Gastroesophageal sphincter (tissue), 3 donors: ENCODE results near the gene SERPINA7.

Experiments
- EP300 ChIP-seq: sonication (generic); formaldehyde crosslinking; IDR thresholded peaks from one replicate; pipeline ENCODE4 v1.6.1; 2017; ENCODE audit warnings: antibody characterized with exemption, mild to moderate bottlenecking
- POLR2A ChIP-seq, 2 donors: fragments of 450-650 bp; IDR thresholded peaks; one replicate each; pipeline ENCODE4 v1.6.1; 2017; ENCODE audit warnings: antibody characterized with exemption in 2 of 2, mild to moderate bottlenecking in 2 of 2, moderate library complexity in 1 of 2
- POLR2AphosphoS5 ChIP-seq: sonication (generic); formaldehyde crosslinking; IDR thresholded peaks from one replicate; pipeline ENCODE4 v1.6.1; 2017; ENCODE audit warnings: antibody characterized with exemption
- TF ChIP-seq, protein P1 (sequence below), 4 experiments: fragments of 200-600 bp in 2 of 4; fragments of 450-650 bp in 2 of 4; sonication (generic) in 1 of 4; IDR thresholded peaks; one replicate each; pipeline ENCODE4 v1.5.1; 2017 to 2019; ENCODE audit warnings: antibody characterized with exemption in 4 of 4, mild to moderate bottlenecking in 2 of 4, moderate library complexity in 2 of 4

DNA sequence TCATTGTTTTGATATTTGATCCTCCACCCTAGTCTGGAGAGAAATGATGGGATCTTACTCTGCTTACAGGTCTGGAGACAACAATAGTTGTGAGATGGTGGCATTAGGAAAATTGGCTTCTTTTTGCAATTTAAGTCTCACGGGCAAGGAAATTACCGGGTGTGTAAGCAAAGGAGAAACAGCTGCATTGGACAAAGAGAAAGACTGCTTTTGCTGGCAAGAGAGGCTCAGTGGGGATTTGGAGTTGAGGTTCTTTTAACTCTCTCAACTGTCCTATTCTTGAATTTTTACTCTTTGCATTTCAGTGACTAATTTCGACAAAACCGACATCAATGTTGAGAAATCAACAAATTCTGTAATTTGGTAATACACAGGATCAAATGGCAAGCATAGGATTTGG, 2.3 kb upstream of the SERPINA7 start:
- TF ChIP-seq POLR2A (IDR thresholded peaks at IDR 0.05), result no peak
- TF ChIP-seq, protein P1, sequence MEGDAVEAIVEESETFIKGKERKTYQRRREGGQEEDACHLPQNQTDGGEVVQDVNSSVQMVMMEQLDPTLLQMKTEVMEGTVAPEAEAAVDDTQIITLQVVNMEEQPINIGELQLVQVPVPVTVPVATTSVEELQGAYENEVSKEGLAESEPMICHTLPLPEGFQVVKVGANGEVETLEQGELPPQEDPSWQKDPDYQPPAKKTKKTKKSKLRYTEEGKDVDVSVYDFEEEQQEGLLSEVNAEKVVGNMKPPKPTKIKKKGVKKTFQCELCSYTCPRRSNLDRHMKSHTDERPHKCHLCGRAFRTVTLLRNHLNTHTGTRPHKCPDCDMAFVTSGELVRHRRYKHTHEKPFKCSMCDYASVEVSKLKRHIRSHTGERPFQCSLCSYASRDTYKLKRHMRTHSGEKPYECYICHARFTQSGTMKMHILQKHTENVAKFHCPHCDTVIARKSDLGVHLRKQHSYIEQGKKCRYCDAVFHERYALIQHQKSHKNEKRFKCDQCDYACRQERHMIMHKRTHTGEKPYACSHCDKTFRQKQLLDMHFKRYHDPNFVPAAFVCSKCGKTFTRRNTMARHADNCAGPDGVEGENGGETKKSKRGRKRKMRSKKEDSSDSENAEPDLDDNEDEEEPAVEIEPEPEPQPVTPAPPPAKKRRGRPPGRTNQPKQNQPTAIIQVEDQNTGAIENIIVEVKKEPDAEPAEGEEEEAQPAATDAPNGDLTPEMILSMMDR (IDR thresholded peaks at IDR 0.05), result no peak
- TF ChIP-seq POLR2AphosphoS5, result no peak
- TF ChIP-seq EP300, result no peak
